ENCODE measurements around the gene ASCL1. TPM values are rescaled to one million over a fixed set of nuclear protein-coding genes. Genes with fewer than 3 reads are reported as not detected.

ASCL1 gene
- total RNA-seq, 4 donors from 2014 or later = not detected

- H3K9me3 ChIP-seq = no peaks in the 10 kb centered on the region
- no peaks in the 10 kb centered on the region for H3K36me3 ChIP-seq
- peaks cover 28% of the 10 kb centered on the region for H3K4me1 ChIP-seq
- no peak for DNase-seq (ENCODE audit: low spot score in 2 of 2)
- no peak overlapping the region for H3K27ac ChIP-seq
- no peak for TF ChIP-seq CTCF (IDR thresholded peaks at IDR 0.05)
- WGBS = 6% methylated on average over 15 of the region's 15 CpGs
- peak overlapping the region; percentile 48 for H3K4me3 ChIP-seq
- peaks cover 98% of the 10 kb centered on the region for H3K27me3 ChIP-seq
Observed at GRCh38 chr12:102958830-102959176, 1.3 kb downstream of the ASCL1 start.

GRCh38 chr12:102959391-102959790, 1.9 kb downstream of the ASCL1 start:
- 17% methylated on average over 14 of the region's 14 CpGs for WGBS
- no peak for DNase-seq (ENCODE audit: low spot score in 2 of 2)
- H3K27me3 ChIP-seq = peaks cover 98% of the 10 kb centered on the region
- H3K4me3 ChIP-seq = no peak overlapping the region
- no peaks in the 10 kb centered on the region for H3K9me3 ChIP-seq
- peaks cover 28% of the 10 kb centered on the region for H3K4me1 ChIP-seq
- no peak for TF ChIP-seq EP300 (IDR thresholded peaks at IDR 0.05)
- no peak for TF ChIP-seq POLR2A (IDR thresholded peaks at IDR 0.05)
- TF ChIP-seq CTCF (IDR thresholded peaks at IDR 0.05) = no peak
- TF ChIP-seq POLR2AphosphoS5 (IDR thresholded peaks at IDR 0.05) = no peak
- H3K36me3 ChIP-seq = no peaks in the 10 kb centered on the region
- H3K27ac ChIP-seq = no peak overlapping the region

- peaks cover 98% of the 10 kb centered on the region for H3K27me3 ChIP-seq
- H3K4me3 ChIP-seq = no peak overlapping the region
- no peaks in the 10 kb centered on the region for H3K9me3 ChIP-seq
- no peak for DNase-seq (ENCODE audit: low spot score in 2 of 2)
- no peak overlapping the region for H3K27ac ChIP-seq
- H3K4me1 ChIP-seq = peaks cover 28% of the 10 kb centered on the region
- no peaks in the 10 kb centered on the region for H3K36me3 ChIP-seq
- no peak for TF ChIP-seq CTCF (IDR thresholded peaks at IDR 0.05)
- no peak for TF ChIP-seq POLR2AphosphoS5 (IDR thresholded peaks at IDR 0.05)
- no peak for TF ChIP-seq EP300 (IDR thresholded peaks at IDR 0.05)
- TF ChIP-seq POLR2A (IDR thresholded peaks at IDR 0.05) = no peak
- WGBS = 6% methylated on average over 19 of the region's 19 CpGs
Observed at GRCh38 chr12:102960766-102961465, 3.4 kb downstream of the ASCL1 start.

GRCh38 chr12:102961466-102961855, 4.0 kb downstream of the ASCL1 start:
- Histone ChIP-seq H3K9me3 (no peaks in the 10 kb centered on the region), H3K36me3 (no peaks in the 10 kb centered on the region), H3K27ac (no peak overlapping the region), H3K27me3 (peaks cover 98% of the 10 kb centered on the region), H3K4me3 (no peak overlapping the region), H3K4me1 (peaks cover 25% of the 10 kb centered on the region)
- no peak for DNase-seq (ENCODE audit: low spot score in 2 of 2)
- no peak for TF ChIP-seq POLR2AphosphoS5 (IDR thresholded peaks at IDR 0.05)
- no peak for TF ChIP-seq POLR2A (IDR thresholded peaks at IDR 0.05)
- no peak for TF ChIP-seq EP300 (IDR thresholded peaks at IDR 0.05)
- TF ChIP-seq CTCF (IDR thresholded peaks at IDR 0.05) = no peak
- 6% methylated on average over 8 of the region's 8 CpGs for WGBS

GRCh38 chr12:102962532-102962931, 5.1 kb downstream of the ASCL1 start:
- TF ChIP-seq POLR2A (IDR thresholded peaks at IDR 0.05) (no peak), EP300 (IDR thresholded peaks at IDR 0.05) (no peak), CTCF (IDR thresholded peaks at IDR 0.05) (no peak), POLR2AphosphoS5 (IDR thresholded peaks at IDR 0.05) (no peak)
- no peaks in the 10 kb centered on the region for H3K9me3 ChIP-seq
- no peak overlapping the region for H3K27ac ChIP-seq
- no peaks in the 10 kb centered on the region for H3K36me3 ChIP-seq
- H3K4me3 ChIP-seq = no peak overlapping the region
- H3K27me3 ChIP-seq = peaks cover 94% of the 10 kb centered on the region
- DNase-seq (ENCODE audit: low spot score in 2 of 2) = no peak
- WGBS = 9% methylated on average over 11 of the region's 11 CpGs
- H3K4me1 ChIP-seq = peaks cover 18% of the 10 kb centered on the region
